Measurements from ENCODE around the gene SIPA1L3. TPM values are rescaled to one million over a fixed set of nuclear protein-coding genes. Genes with fewer than 3 reads are reported as not detected.

The SIPA1L3 gene
- total and polyA plus RNA-seq, 9 of the 15 experiments (the other 6 are each of a cell fraction or from before 2014, with no cell fraction given) = 0.01 to 6.1 (median 2.5) TPM

GRCh38 chr19:37906869-37907734 lies at the start of gene SIPA1L3 (continued):
- no peak for TF ChIP-seq CHD4 (IDR thresholded peaks at IDR 0.05; ENCODE audit: insufficient read depth, insufficient replicate concordance, low read depth, low read length, poor library complexity, severe bottlenecking)
- 0 out of 2 replicates have a peak, but pooled peaks have one; percentile 75 for TF ChIP-seq ZBTB17 (CRISPR knock-in tag; IDR thresholded peaks at IDR 0.05)
- TF ChIP-seq MAZ (CRISPR knock-in tag; conservative IDR thresholded peaks at IDR 0.05 in 1 of 2, IDR thresholded peaks at IDR 0.05 in 1 of 2) = peak; percentile 73 to 78
- 0 out of 2 replicates have a peak, but pooled peaks have one; percentile 60 for TF ChIP-seq SAFB (IDR thresholded peaks at IDR 0.05; ENCODE audit: borderline replicate concordance, low read depth, low read length)
- no peak for TF ChIP-seq ZNF124 (CRISPR knock-in tag; IDR thresholded peaks at IDR 0.05)
- peak; percentile 51 for TF ChIP-seq FIP1L1 (IDR thresholded peaks at IDR 0.05; ENCODE audit: low read depth, low read length, poor library complexity, severe bottlenecking)
- peak; percentile 67; the same call in 1 of the 2 replicates for TF ChIP-seq ATF7 (IDR thresholded peaks at IDR 0.05)
- TF ChIP-seq FUS (optimal IDR thresholded peaks at IDR 0.05; ENCODE audit: low read depth, low read length) = peak; percentile 39
- peak; percentile 10; the same call in 1 of the 2 replicates for TF ChIP-seq ZBTB7A (IDR thresholded peaks at IDR 0.05; ENCODE audit: borderline replicate concordance, control insufficient read depth, low read depth, low read length)
- TF ChIP-seq NUFIP1 (IDR thresholded peaks at IDR 0.05; ENCODE audit: partially characterized antibody) = no peak
- TF ChIP-seq, protein P1, sequence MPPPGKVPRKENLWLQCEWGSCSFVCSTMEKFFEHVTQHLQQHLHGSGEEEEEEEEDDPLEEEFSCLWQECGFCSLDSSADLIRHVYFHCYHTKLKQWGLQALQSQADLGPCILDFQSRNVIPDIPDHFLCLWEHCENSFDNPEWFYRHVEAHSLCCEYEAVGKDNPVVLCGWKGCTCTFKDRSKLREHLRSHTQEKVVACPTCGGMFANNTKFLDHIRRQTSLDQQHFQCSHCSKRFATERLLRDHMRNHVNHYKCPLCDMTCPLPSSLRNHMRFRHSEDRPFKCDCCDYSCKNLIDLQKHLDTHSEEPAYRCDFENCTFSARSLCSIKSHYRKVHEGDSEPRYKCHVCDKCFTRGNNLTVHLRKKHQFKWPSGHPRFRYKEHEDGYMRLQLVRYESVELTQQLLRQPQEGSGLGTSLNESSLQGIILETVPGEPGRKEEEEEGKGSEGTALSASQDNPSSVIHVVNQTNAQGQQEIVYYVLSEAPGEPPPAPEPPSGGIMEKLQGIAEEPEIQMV (tag; conservative IDR thresholded peaks at IDR 0.05; ENCODE audit: low read depth) = no peak
- TF ChIP-seq GTF2F1 (IDR thresholded peaks at IDR 0.05; ENCODE audit: low read depth, low read length) = no peak
- TF ChIP-seq ZNF174 (CRISPR knock-in tag; IDR thresholded peaks at IDR 0.05) = no peak
- no peak for TF ChIP-seq NFATC3 (IDR thresholded peaks at IDR 0.05)
- no peak for TF ChIP-seq ZFP30 (CRISPR knock-in tag; IDR thresholded peaks at IDR 0.05; ENCODE audit: borderline replicate concordance)
- no peak; the same call in 1 of the 2 replicates for TF ChIP-seq ZNF311 (CRISPR knock-in tag; IDR thresholded peaks at IDR 0.05)
- no peak for TF ChIP-seq NFIX (CRISPR knock-in tag; IDR thresholded peaks at IDR 0.05; ENCODE audit: low read depth)
- no peak for TF ChIP-seq DNMT1 (IDR thresholded peaks at IDR 0.05)
- TF ChIP-seq HNRNPLL (IDR thresholded peaks at IDR 0.05; ENCODE audit: low read depth, low read length, poor library complexity, severe bottlenecking) = peak; percentile 65
- peak; percentile 53; the same call in 1 of the 2 replicates for TF ChIP-seq MXI1 (IDR thresholded peaks at IDR 0.05; ENCODE audit: low read depth, low read length)
- TF ChIP-seq ZNF140 (CRISPR knock-in tag; IDR thresholded peaks at IDR 0.05) = no peak
- TF ChIP-seq, protein P2, sequence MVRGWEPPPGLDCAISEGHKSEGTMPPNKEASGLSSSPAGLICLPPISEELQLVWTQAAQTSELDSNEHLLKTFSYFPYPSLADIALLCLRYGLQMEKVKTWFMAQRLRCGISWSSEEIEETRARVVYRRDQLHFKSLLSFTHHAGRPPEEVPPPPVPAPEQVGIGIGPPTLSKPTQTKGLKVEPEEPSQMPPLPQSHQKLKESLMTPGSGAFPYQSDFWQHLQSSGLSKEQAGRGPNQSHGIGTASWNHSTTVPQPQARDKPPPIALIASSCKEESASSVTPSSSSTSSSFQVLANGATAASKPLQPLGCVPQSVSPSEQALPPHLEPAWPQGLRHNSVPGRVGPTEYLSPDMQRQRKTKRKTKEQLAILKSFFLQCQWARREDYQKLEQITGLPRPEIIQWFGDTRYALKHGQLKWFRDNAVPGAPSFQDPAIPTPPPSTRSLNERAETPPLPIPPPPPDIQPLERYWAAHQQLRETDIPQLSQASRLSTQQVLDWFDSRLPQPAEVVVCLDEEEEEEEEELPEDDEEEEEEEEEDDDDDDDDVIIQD (CRISPR knock-in tag; IDR thresholded peaks at IDR 0.05) = no peak
- no peak for TF ChIP-seq CBX5 (IDR thresholded peaks at IDR 0.05; ENCODE audit: borderline replicate concordance, low read depth)
- no peak for TF ChIP-seq ELK1 (CRISPR knock-in tag; IDR thresholded peaks at IDR 0.05)

Data from K562 (cell line).